ENCODE measurements around the gene ATP11C. TPM values are rescaled to one million over a fixed set of nuclear protein-coding genes. Genes with fewer than 3 reads are reported as not detected.
A peak's percentile ranks its signal among the peaks of the same experiment; 100 is the strongest.
"Not testable (repeated sequence)": the region's sequence is repeated elsewhere in the genome, so short reads cannot be mapped to it uniquely, and the experiment has no call there.

Gene ATP11C
- total RNA-seq, 8 experiments from 2014 or later = 18.5 to 48.3 (median 27.3) TPM

DNA sequence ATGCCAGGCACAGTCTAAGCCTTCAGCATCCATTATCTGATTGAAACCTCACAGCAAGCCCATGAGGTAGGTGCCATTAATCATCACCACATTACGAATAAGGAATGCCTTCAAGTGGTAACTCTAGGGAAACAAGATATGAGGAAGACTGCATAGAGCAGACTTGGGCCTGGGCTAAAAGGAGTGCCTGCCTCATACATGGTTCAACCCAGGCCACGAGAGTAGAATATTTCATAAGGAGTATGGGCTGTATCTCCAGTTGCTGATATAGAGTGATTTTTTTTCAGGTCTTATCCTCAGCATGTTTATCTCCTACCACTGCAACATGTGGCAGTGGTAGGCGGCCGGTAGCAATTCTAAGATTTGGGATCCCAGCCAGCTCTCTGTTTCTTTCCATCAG is 51.7 kb downstream of the ATP11C start:
- in situ Hi-C loops (cut with MboI; ENCODE audit: low pct_unique_long_range_greater_than_20kb in 2 of 9, low sequenced_read_pairs in 9 of 9, unreplicated experiment in 9 of 9) = no loop called here
- H3K27ac ChIP-seq = no peak overlapping the region

DNA sequence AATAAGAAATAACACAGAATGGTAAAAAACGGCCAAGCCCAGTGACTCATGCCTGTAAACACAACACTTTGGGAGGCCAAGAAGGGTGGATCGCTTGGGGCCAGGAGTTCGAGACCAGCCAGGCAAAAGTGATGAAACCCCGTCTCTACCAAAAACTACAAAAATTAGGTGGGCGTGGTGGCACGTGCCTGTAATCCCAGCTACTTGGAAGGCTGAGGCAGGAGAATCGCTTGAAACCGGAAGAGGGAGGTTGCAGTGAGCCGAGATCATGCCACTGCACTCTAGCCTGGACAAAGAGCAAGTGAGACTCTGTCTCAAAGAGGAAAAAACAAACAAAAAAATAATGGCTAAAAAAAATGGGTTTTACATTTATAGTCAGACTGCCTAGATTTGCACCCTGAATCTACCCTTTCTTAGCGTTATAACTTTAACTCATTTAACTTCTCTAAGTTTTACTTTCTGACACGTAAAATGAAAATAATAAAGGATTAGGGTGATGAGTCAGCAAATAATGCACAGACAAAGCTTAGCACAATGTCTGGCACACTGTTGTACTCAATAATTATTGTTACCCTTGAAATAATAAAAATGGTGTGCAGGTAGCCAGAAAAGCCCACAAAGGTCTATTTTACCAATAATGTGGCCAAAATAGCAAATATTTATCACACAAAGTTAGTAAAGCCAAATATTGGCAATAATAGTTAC is 55.0 kb downstream of the ATP11C start:
- Histone ChIP-seq H3K4me1 (replicated peaks in 1 of 2) (no peaks in the 10 kb centered on the region), H3K4me3 (no peak overlapping the region), H3K27ac (no peak overlapping the region)
- ATAC-seq (replicated peaks in 6 of 8) = no peak
- in situ Hi-C loops (cut with MboI; ENCODE audit: low pct_unique_long_range_greater_than_20kb in 2 of 9, low sequenced_read_pairs in 9 of 9, unreplicated experiment in 9 of 9) = no loop called here
- 35 to 100% (median 80%) methylated on average over 1 to 8 of the region's 11 CpGs; no CpG with 5 or more reads in 5 of the 10 experiments for WGBS, 10 experiments

More for the DNA sequence above, 51.7 kb downstream of the ATP11C start:
- 17 to 80% (median 79%) methylated on average over 1 to 3 of the region's 4 CpGs; no CpG with 5 or more reads in 6 of the 10 experiments for WGBS, 10 experiments
- peak in 2 of 8 experiments; percentile 55 to 75 for ATAC-seq (replicated peaks in 6 of 8)
- H3K4me1 ChIP-seq (replicated peaks in 1 of 2) = no peaks in the 10 kb centered on the region
- no peak overlapping the region for H3K4me3 ChIP-seq

DNA sequence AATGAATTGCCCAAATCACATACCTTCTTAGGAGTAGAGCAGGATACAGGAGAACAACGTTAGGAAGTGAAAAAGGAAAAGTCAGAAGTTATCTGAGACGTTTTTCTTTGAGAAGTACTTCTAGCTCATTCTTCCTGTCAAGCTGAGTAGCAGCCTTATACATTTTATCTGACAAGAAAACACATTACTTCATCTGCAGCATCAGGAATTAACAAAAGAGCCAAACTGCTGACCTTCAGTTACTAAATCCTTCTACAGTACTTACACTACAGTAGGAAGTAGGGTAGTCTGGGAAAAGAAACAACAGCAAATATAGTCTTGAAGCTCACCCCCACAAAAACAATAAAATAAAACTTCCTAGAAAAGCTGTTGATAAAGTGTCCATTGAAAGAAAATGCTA is 57.0 kb downstream of the ATP11C start:
- no peak overlapping the region for H3K4me3 ChIP-seq
- 20 to 100% (median 36%) methylated on average over 1 to 2 of the region's 2 CpGs; no CpG with 5 or more reads in 6 of the 10 experiments for WGBS, 10 experiments
- no peak overlapping the region for H3K27ac ChIP-seq
- no peak for ATAC-seq (replicated peaks in 6 of 8)
- no peaks in the 10 kb centered on the region for H3K4me1 ChIP-seq (replicated peaks in 1 of 2)
- in situ Hi-C loops (cut with MboI; ENCODE audit: low pct_unique_long_range_greater_than_20kb in 2 of 9, low sequenced_read_pairs in 9 of 9, unreplicated experiment in 9 of 9) = no loop called here

DNA sequence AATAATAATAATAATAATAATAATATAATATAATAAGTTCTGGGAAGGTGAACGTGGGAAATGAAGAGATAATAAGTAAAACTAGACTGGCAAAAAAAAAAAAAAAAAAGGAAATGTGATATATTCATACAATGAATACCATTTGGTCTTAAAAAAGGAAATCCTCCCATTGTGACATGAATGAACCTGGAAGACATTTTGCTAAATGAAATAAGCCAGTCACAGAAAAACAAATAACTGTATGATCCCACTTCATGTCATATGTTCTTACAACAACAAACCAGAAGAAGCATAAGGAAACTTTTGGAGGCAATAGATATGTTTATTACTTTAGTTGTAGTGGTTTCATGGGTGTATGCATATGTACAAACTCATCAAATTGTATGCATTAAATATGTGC is 63.1 kb downstream of the ATP11C start:
- in situ Hi-C loops (cut with MboI; ENCODE audit: low pct_unique_long_range_greater_than_20kb in 2 of 9, low sequenced_read_pairs in 9 of 9, unreplicated experiment in 9 of 9) = no loop called here
- H3K4me1 ChIP-seq (replicated peaks in 1 of 2) = no peaks in the 10 kb centered on the region
- 31 to 100% (median 100%) methylated on average over 1 of the region's 1 CpG; no CpG with 5 or more reads in 5 of the 10 experiments for WGBS, 10 experiments
- H3K4me3 ChIP-seq = no peak overlapping the region
- no peak overlapping the region for H3K27ac ChIP-seq
- no peak for ATAC-seq (replicated peaks in 6 of 8)

DNA sequence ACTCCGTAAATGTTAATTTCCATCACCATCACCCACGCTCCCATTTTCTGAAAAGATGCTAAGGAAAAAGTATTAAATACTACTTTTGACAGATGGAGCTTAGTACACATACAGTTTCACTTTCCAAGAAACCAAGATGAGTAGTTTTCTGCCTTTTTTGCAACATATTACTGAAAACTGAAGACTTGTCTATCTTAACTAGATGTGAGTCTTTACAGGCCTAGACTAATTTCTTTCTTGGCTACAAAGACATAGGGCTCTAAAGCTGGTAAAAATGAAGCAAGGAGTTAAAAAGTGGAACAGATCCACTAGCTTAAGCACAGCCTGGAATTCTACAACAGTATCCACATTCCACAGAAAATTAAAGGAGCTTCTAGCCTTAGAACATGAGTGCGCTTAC is 68.2 kb downstream of the ATP11C start:
- ATAC-seq (replicated peaks in 6 of 8) = no peak
- Histone ChIP-seq H3K4me1 (replicated peaks in 1 of 2) (no peaks in the 10 kb centered on the region), H3K4me3 (no peak overlapping the region), H3K27ac (no peak overlapping the region)
- 24 to 100% (median 94%) methylated on average over 1 to 3 of the region's 3 CpGs; no CpG with 5 or more reads in 3 of the 10 experiments for WGBS, 10 experiments
- in situ Hi-C loops (cut with MboI; ENCODE audit: low pct_unique_long_range_greater_than_20kb in 2 of 9, low sequenced_read_pairs in 9 of 9, unreplicated experiment in 9 of 9) = no loop called here

DNA sequence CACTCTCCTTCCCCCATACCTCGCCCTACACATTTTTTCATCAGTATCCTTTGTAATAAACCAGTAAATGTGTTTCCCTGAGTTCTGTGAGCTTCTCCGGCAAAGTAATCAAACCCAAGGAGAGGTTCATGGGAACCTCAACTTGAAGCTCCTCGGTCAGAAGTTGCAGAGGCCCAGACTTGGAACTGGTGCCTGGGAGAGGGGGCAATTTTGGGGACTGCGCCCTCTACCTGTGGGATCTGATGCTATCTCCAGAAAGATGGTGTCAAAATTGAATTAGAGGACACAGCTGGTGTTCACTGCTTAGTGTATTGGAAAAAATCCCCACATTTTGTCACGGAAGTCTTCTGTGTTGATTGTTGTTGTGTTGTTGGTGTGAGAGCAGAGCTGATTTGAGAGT is 70.6 kb downstream of the ATP11C start:
- H3K27ac ChIP-seq = no peak overlapping the region
- WGBS, 10 experiments = 66 to 100% (median 100%) methylated on average over 1 to 4 of the region's 5 CpGs; no CpG with 5 or more reads in 5 of the 10 experiments
- H3K4me1 ChIP-seq (replicated peaks in 1 of 2) = no peaks in the 10 kb centered on the region
- ATAC-seq (replicated peaks in 6 of 8) = no peak
- in situ Hi-C loops (cut with MboI; ENCODE audit: low pct_unique_long_range_greater_than_20kb in 2 of 9, low sequenced_read_pairs in 9 of 9, unreplicated experiment in 9 of 9) = no loop called here
- H3K4me3 ChIP-seq = no peak overlapping the region

DNA sequence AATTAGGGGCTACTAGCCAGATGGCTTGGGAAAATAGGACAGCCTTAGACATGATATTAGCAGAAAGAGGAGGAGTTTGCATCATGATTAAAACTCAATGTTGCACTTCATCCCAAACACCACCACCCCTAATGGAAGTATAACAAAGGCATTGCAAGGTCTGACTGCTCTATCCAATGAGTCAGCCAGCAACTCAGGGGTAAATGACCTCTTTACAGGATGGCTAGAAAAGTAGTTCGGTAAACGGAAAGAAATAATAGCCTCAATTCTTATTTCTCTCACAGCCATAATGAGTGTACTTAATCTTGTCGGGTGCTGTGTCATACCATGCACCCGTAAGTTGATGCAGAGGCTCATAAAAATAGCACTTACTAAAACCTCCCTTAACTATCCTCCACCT is 76.0 kb downstream of the ATP11C start:
- H3K27ac ChIP-seq; ATAC-seq (replicated peaks in 6 of 8); H3K4me1 ChIP-seq (replicated peaks in 1 of 2); H3K4me3 ChIP-seq; in situ Hi-C loops (cut with MboI; ENCODE audit: low pct_unique_long_range_greater_than_20kb in 2 of 9, low sequenced_read_pairs in 9 of 9, unreplicated experiment in 9 of 9): not testable (repeated sequence)
- WGBS, 10 experiments = 50 to 56% methylated on average over 1 to 4 of the region's 4 CpGs; no CpG with 5 or more reads in 8 of the 10 experiments

DNA sequence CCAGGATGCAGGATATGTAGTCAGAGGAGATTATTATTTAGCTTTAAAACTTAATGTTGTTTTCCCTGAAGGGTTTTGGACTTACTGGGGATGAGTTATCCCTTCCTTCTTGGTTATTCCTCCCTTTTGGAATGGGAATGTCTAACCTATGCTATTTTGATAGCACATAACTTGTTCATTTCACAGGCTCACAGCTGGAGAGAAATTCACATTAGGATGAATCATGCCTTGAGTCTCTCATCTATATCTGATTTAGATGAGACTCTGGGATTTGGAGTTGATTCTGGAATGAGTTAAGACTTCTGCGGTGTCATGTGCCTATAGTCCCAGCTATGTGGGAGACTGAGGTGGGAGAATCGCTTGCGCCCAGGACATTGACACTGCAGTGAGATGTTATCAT is 81.1 kb downstream of the ATP11C start:
- no peak for ATAC-seq (replicated peaks in 6 of 8)
- WGBS, 10 experiments = 20 to 80% (median 80%) methylated on average over 1 of the region's 3 CpGs; no CpG with 5 or more reads in 7 of the 10 experiments
- in situ Hi-C loops (cut with MboI; ENCODE audit: low pct_unique_long_range_greater_than_20kb in 2 of 9, low sequenced_read_pairs in 9 of 9, unreplicated experiment in 9 of 9) = no loop called here
- Histone ChIP-seq H3K4me1 (replicated peaks in 1 of 2) (no peaks in the 10 kb centered on the region), H3K4me3 (no peak overlapping the region), H3K27ac (no peak overlapping the region)

DNA sequence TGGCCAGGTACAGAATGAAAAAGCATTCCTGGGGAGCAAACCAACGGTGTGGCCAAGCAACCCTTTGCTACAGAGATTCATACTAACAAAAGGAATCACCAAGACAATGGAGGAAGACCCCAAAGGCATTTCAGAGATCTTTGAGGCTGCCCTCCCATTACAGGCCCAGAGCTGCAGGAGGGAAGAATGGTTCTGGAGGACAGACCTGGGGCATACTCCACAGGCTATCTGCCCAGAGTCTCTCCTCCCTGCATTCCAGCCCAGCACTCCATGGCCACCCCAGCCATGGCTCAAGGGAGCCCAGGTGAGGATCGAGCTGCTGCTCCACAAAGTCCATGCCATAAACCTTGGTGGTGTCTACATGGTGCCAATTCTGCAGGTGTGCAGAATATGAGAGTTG is 81.9 kb downstream of the ATP11C start:
- Histone ChIP-seq H3K4me3 (no peak overlapping the region), H3K4me1 (replicated peaks in 1 of 2) (no peaks in the 10 kb centered on the region), H3K27ac (no peak overlapping the region)
- WGBS, 10 experiments = 0 to 100% (median 31%) methylated on average over 1 of the region's 2 CpGs; no CpG with 5 or more reads in 6 of the 10 experiments
- in situ Hi-C loops (cut with MboI; ENCODE audit: low pct_unique_long_range_greater_than_20kb in 2 of 9, low sequenced_read_pairs in 9 of 9, unreplicated experiment in 9 of 9) = no loop called here
- no peak for ATAC-seq (replicated peaks in 6 of 8)

DNA sequence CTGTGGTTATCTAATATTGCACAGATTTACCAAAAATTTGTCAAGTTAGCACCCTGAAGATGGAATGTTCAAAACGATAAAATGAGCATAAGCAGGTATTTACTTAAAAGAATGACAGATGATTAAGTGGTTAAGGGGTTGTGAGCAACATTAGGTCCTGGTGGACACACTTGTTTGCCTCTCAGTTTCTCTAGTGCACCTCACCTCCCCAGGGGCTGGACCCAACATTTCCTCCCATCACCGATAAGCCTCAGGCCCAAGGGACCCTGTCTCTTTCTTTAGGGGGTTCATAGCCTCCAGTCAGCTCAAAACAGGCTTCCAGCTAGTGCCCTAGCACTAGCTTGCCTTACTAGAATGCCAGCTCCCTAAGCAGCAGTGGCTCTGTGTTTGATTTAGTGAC is 88.0 kb downstream of the ATP11C start:
- ATAC-seq (replicated peaks in 6 of 8) = no peak
- 0 to 86% (median 71%) methylated on average over 1 to 2 of the region's 2 CpGs; no CpG with 5 or more reads in 7 of the 10 experiments for WGBS, 10 experiments
- in situ Hi-C loops (cut with MboI; ENCODE audit: low pct_unique_long_range_greater_than_20kb in 2 of 9, low sequenced_read_pairs in 9 of 9, unreplicated experiment in 9 of 9) = no loop called here
- Histone ChIP-seq H3K4me1 (replicated peaks in 1 of 2) (peaks cover 0 to 5% of the 10 kb centered on the region in 2 donors), H3K4me3 (no peak overlapping the region), H3K27ac (no peak overlapping the region)

DNA sequence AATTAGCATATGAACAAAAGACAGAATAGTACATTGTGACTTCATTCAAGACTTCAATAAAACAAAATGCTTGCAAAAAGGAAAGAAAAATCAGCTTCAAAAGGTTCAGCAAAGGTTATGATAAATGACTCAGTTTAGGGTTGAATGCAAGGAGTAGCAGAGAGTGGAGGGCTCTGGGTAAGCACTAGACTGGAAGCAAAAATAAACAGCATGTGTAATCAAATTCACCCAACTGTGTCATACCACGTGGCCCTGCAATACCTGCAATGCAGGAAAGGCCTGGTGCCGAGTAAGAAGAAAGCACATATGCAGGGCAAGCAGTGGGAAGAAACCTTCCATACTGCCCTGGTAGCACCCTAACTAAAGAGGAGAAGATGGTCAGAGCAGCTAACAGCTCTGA is 88.7 kb downstream of the ATP11C start:
- in situ Hi-C loops (cut with MboI; ENCODE audit: low pct_unique_long_range_greater_than_20kb in 2 of 9, low sequenced_read_pairs in 9 of 9, unreplicated experiment in 9 of 9) = no loop called here
- no peak overlapping the region for H3K4me3 ChIP-seq
- ATAC-seq (replicated peaks in 6 of 8) = peak in 4 of 8 experiments; percentile 33 to 50 (median 36)
- 13 to 83% (median 64%) methylated on average over 1 to 2 of the region's 2 CpGs; no CpG with 5 or more reads in 7 of the 10 experiments for WGBS, 10 experiments
- H3K27ac ChIP-seq = no peak overlapping the region
- peaks cover 0 to 5% of the 10 kb centered on the region in 2 donors for H3K4me1 ChIP-seq (replicated peaks in 1 of 2)

DNA sequence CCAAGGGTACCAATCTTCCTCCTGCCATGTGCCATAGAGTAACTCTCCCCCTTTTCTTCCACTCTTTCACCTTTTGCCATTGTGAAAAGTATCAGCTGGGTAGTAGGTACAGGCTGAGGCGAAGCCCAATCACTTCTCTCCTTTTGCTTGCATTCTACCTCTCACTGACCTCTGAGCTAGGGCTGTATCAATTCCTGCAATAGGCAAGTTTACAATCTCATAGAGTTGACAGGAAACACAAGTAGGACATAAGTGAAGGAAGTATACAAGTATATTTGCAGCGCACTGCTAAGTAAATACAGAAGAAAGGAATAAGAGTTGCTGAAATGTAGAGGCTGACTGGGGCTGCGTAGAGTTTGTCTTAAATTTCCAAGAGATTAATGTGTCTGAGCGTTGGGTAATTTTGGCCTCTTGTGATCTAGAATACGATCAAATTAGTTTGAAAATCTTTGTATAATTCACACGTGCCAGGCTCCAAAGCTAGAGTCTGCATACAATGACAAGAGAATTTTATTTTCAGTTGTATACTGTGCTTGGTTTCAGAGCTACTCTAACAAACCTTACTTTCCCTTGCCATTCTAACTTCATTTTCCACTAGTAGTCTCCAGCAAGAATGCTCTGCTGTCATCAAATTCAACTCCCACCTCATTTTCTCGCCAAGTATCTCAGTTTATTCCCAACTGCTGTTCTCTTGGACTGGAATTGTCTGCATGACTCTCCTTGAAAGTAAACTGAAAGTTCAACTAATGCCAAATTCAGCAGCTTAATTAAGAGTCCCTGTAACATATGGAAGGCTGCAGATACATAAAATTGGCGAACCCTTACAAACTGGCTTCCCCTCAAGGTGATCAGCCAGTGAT is 90.3 kb downstream of the ATP11C start:
- Histone ChIP-seq H3K4me1 (replicated peaks in 1 of 2) (peaks cover 0 to 5% of the 10 kb centered on the region in 2 donors), H3K27ac (no peak overlapping the region), H3K4me3 (no peak overlapping the region)
- in situ Hi-C loops (cut with MboI; ENCODE audit: low pct_unique_long_range_greater_than_20kb in 2 of 9, low sequenced_read_pairs in 9 of 9, unreplicated experiment in 9 of 9) = no loop called here
- WGBS, 10 experiments = 25 to 100% (median 72%) methylated on average over 1 to 7 of the region's 8 CpGs; no CpG with 5 or more reads in 2 of the 10 experiments
- ATAC-seq (replicated peaks in 6 of 8) = no peak

DNA sequence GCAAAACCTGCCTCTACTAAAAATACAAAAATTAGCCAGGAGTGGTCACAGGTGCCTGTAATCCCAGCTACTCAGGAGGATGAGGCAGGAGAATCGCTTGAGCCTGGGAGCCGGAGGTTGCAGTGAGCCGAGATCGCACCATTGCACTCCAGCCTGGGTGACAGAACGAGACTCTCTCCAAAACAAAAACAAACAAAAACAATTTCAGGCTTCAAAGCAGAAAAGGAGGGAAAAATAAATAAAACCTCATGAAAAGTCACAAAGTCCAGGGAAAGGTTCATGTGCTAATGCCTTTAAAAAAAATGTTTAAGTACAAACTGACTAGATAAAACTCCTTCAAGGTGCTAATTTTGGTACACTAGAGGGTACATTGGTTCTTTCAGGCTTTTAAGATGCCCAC is 96.5 kb downstream of the ATP11C start:
- H3K4me3 ChIP-seq; ATAC-seq (replicated peaks in 6 of 8); H3K4me1 ChIP-seq (replicated peaks in 1 of 2); in situ Hi-C loops (cut with MboI; ENCODE audit: low pct_unique_long_range_greater_than_20kb in 2 of 9, low sequenced_read_pairs in 9 of 9, unreplicated experiment in 9 of 9); H3K27ac ChIP-seq: not testable (repeated sequence)
- WGBS, 10 experiments = 43 to 100% (median 80%) methylated on average over 1 to 5 of the region's 5 CpGs; no CpG with 5 or more reads in 6 of the 10 experiments
